ENCODE measurements around the gene APLN.
A peak's percentile ranks its signal among the peaks of the same experiment; 100 is the strongest.

APLN gene

DNA sequence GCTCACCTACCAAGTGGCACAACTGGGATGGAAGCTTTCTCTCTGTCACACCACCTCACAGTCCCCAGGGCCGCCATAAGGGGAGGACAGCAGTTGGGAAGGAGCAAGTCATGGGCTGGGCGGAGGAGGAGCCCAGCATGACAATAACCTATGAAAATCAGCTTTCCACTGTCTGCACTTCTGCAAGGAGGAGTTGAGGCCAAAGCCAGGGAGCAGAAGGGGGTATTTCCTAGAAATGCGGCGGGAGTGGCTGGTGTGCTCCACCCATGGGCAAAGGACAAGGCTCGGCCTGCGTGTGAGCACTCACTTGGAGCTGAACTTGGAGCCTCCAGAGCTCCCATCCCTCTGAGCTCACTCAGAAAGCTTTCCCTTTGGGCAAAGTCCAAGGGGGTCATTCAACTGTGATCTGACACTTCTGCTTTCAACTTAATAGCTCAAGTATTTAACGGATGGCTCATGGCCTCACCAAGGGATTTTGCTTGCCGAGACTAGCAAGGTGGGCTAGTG lies 18.5 kb downstream of the APLN start:
- peak; percentile 78 for DNase-seq (ENCODE audit: low read depth)
- TF ChIP-seq CTCF (IDR thresholded peaks at IDR 0.05; ENCODE audit: insufficient read depth, low read depth, low read length, missing control alignments): no peak
- no peak overlapping the region for H3K4me3 ChIP-seq (ENCODE audit: low read length)

DNA sequence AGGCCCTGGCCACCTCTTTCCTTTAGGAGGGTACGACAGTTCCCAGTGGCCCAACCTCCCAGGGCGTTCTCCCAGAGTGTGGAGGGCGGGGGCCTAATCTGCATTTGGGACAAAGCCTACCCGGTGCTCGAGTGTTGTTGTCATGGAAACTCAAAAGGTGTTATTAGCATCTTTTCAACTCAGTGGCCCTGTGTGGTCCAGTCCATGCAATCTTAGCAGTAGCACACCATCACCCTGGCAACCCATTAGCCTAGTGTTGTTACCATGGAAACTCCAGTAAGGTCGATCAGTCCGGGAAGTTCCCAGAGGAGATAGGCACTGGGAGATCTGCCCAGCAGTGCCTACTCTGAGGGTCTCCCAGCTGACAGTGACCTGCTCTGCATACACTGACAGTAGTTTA lies 20.2 kb downstream of the APLN start:
- no peak overlapping the region for H3K4me3 ChIP-seq (ENCODE audit: low read length)
- DNase-seq (ENCODE audit: low read depth): no peak
- no peak for TF ChIP-seq CTCF (IDR thresholded peaks at IDR 0.05; ENCODE audit: insufficient read depth, low read depth, low read length, missing control alignments)

DNA sequence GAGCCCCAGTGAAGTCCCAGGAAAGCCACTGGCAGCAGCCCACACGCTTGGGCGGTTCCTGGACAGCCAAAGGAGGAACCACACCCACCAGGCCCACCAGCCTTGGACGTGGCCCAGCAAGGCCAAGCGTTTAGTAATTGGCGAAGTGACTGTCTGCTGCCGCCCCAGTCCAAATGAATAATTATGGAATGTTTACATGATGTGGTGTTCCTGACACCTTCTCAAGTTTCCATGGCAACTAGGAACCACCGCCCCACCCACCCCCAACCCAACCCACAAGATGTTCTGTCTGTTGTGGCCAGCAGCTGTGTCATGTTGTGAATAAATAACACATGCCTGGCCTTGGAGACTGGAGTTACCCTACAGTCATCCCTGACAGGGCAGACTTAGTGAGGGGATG lies 22.3 kb downstream of the APLN start:
- H3K4me3 ChIP-seq (ENCODE audit: low read length): no peak overlapping the region
- TF ChIP-seq CTCF (IDR thresholded peaks at IDR 0.05; ENCODE audit: insufficient read depth, low read depth, low read length, missing control alignments): no peak
- DNase-seq (ENCODE audit: low read depth): peak; percentile 57

DNA sequence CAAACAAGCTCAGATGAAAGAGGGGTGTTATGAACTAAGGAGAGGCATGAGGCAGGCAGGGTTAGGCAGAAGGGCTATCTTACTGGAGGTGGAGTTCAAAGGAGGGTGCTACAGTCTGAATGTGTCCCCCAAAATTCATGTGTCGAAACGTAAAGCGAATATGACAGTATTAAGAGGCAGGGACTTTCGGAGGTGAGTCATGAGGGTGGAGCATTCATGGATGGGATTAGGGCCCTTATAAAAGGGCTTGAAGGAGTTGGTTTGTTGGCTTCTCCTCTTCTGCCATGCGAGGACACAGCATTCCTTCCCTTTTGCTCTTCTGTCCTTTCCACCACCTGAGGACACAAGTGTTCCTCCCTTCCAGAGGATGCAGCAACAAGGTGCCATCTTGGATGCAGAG lies 22.9 kb downstream of the APLN start:
- no peak overlapping the region for H3K4me3 ChIP-seq (ENCODE audit: low read length)
- DNase-seq (ENCODE audit: low read depth): peak; percentile 33
- TF ChIP-seq CTCF (IDR thresholded peaks at IDR 0.05; ENCODE audit: insufficient read depth, low read depth, low read length, missing control alignments): no peak

- TF ChIP-seq CTCF (IDR thresholded peaks at IDR 0.05; ENCODE audit: insufficient read depth, low read depth, low read length, missing control alignments): no peak
- no peak overlapping the region for H3K4me3 ChIP-seq (ENCODE audit: low read length)
- DNase-seq (ENCODE audit: low read depth): no peak
Measured at GRCh38 chrX:129629837-129630236, 24.9 kb downstream of the APLN start.

- DNase-seq (ENCODE audit: low read depth): no peak
- TF ChIP-seq CTCF (IDR thresholded peaks at IDR 0.05; ENCODE audit: insufficient read depth, low read depth, low read length, missing control alignments): no peak
- no peak overlapping the region for H3K4me3 ChIP-seq (ENCODE audit: low read length)
Measured at GRCh38 chrX:129626026-129626425, 28.7 kb downstream of the APLN start.

DNA sequence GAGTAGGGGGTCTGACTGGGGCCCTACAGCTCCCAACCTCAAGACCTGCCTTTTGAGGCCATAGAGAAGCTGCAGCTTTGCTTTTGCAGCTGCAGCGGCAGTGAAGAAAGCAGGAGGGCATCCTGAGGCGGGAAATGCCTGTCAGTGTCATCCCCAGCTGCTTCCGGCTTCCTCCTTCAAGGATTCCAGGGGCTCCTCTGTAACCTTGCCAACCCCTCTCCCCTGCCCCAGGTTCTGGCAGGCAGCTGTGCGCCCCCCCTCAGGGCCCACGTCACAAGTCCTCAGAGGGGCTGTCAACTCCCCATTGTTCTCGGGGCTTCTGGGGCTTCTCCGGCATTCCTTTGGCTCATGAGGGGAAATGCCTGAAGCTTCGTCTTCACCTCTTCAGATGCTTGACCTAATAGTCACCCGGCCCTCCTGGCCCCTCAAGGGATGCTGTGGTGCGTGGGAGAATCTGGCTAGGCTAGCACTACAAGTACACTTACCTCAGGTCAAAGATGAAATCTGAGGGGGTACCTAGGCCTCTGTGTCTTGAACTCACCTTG lies 31.9 kb downstream of the APLN start:
- no peak overlapping the region for H3K4me3 ChIP-seq (ENCODE audit: low read length)
- TF ChIP-seq CTCF (IDR thresholded peaks at IDR 0.05; ENCODE audit: insufficient read depth, low read depth, low read length, missing control alignments): no peak
- DNase-seq (ENCODE audit: low read depth): peak; percentile 65

All from epithelial cell of esophagus (primary cell).